GM18867 (cell line): ENCODE data around the gene SNX3.
"Not testable (repeated sequence)": the region's sequence is repeated elsewhere in the genome, so short reads cannot be mapped to it uniquely, and the experiment has no call there.

ENCODE experiments used
- ATAC-seq: cut with Tn5 transposase; IDR thresholded peaks from one replicate; pipeline ENCODE4 v1.9.1; 2021; ENCODE audit warnings: mild to moderate bottlenecking, moderate library complexity; ENCODE audit not compliant: unreplicated experiment

Gene SNX3

DNA sequence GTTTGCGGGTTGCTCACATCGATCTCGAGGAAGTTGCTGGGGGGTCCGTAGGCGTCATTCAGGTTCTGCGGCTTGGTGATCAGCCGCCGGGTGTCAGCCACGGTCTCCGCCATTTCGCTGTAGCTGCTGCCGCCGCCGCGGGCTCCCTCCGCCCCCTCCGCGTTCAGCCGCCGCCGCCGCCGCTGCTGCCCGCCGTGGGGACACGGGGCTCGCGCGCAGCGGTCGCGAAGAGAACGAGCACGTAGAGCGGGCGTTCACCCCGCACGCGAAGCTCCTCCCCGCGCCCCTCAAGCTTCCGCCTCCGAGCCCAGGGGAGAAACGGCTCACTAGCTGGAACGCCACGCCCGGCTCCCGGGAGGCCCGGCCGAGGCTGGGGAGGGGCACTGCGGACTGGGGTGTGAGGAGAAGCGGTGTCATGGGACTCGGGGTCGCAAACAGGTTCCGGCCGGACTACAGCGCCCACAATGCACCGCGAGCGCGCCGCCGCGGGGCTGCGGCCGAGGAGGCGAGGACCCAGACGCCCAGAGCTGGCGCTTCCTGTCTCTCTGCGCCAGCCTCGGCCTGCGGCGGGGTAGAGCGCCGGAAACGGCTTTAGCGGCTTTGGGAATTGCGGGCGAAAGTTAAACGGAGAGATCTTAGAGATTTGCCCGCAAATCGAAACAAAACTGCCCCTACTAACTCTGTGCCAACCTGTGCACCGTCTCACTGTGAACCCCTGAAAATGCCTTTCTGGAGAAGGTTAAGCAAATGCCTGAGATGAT, at the start of gene SNX3:
Gene SNX3 (minus strand): TSS at position 232 of the 761 bp plus-strand sequence. CDS start 119 bp downstream, at position 113.
- peak; percentile 88 for ATAC-seq

DNA sequence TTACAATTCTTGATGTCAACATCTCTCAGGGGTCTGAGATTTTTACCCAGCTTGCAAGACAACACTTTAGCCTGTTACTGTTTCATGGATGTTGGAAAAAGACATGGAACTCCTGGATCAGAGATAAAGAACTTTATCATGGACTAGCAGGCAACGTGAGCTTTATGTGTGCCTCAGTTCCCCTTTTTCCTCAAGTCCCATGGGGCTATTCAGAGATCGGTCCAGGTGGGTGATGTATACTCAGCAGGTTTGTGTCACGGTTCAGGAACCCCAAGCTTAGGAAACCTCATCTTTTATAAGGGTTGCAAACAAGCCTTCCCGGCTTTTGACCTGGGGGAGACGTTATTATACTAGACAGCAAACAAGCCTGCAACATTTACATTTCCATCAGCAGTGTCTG, 49.0 kb upstream of the SNX3 start:
- ATAC-seq = no peak

DNA sequence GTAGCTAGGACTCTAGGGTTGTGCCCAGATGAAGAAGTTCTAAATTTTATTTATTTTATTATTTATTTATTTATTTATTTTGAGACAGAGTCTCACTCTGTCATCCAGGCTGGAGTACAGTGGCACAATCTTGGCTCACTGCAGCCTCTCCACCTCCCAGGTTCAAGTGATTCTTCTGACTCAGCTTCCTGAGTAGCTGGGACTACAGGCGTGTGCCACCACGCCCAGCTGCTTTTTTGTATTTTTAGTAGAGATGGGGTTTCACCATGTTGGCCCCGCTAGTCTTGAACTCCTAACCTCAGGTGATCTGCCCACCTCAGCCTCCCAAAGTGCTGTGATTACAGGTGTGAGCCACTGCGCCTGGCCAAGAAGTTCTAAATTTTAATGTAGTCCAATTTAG, 47.8 kb upstream of the SNX3 start:
- not testable (repeated sequence) for ATAC-seq

DNA sequence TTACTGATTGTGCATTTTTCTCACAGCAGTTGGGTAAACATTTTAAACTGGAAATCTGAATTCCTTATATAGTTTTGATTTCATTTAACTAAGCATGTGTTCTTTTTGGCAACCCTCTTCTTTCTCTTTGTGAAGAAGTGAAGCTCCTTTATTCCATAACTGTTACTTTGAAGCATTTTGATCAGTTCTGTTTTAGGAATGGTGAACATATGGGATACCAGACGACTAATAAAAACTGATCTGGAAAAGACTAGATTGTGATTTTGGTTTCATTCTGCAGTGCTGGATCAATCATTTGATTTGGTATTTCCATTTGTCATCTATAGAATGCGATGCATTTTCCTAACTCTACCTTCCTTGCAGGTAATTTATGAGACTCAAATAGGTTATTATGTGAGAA, 43.8 kb upstream of the SNX3 start:
- no peak for ATAC-seq

DNA sequence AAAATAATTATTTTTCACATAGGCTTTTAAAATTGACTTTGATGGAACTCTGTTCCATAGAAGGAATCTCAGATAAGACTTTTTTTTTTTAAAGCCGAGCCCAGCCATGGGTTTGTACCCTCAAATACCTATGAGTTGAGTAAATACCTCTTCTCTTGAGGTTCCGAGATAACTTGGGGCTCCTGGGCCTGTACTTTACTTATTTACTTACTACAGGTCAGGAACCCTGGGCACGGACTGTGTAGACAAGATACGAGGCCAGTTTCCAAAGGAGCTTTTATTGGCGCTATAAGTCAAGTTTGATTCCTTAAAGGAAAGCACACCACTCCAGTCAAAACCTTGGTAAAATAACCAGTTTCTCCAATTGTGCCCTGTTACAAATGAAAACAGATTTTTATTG, 41.5 kb upstream of the SNX3 start:
- ATAC-seq = no peak

DNA sequence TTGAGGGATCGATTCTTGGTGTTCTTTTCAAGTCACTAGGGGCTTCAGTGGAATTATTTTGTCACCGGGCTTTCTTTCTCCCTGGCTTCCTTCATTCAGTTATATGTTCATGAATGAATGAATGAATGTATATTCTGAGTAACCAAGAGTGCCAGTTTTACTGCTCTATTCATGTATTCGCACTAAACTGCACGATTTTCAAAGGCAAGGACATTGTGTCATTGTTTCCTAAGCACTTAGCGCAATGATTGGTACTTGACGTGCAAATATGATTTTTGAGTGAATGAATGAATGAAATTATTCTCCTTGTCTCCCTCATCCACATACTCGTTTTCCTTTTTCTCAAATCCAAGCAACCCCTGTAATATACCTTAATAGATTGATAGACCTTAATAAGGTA, 34.8 kb upstream of the SNX3 start:
- ATAC-seq = no peak

DNA sequence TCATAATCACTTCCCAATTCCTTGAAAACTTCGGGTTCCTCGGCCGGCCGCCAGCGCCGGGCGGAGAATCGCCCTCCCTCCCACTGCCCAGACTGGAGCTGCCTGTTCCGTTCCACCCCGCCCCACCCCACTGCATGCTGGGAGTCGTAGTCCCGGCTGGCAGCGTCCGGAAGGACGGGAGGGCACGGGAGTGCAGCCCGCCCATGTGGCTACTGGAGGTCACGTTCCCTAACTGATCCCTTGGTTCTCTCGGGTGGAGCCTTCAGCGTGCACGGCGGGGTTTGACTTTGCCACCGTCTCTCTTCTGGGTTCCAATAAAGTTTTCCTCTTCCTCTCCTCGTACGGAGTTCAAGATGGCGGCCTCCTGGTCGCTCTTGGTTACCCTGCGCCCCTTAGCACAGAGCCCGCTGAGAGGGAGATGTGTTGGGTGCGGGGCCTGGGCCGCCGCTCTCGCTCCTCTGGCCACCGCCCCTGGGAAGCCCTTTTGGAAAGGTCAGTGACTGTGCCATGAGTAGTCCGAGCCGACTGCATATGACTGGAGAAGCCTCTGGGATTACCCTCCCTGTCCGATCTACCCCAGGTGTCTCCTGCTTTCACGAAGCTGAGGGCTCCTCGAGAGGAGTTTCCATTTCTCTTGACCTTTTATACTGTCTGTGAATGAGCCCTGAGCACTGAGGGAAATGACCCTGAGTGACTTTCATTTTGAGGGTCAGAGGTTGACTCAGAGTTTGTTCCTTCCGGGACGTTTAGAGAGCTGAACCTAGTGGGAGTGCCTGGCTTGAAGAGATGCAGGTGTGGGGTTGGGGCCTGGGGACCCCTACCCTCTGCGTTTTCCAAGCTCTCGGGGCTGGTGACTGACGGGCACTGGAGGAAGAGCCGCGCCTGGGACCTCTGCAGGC, 34.1 kb upstream of the SNX3 start, which contains the start of gene AFG1L:
Gene AFG1L (plus strand): TSS at position 328 of the 899 bp plus-strand sequence. CDS start 26 bp downstream, at position 354.
- ATAC-seq = peak; percentile 87

DNA sequence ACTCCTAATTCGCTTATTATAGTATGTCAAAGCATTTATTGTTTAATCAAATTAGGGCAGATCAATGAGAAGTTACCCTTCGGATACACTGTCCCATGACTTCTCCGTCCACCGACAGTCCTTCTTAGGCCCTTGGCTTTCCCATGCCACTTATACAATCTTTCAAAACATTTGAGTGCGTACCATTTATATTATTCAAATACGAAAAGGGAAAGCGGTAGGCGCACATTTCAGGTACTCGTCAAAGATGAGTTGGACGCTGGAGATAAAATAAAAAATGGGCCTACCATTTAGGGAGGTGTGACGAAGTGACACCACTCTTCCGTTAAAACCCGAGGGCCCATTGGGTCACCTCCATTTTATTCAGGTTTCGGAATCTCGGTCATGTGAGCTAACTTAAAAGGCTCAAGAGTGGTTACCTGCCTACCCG, 33.5 kb upstream of the SNX3 start:
- peak; percentile 33 for ATAC-seq

DNA sequence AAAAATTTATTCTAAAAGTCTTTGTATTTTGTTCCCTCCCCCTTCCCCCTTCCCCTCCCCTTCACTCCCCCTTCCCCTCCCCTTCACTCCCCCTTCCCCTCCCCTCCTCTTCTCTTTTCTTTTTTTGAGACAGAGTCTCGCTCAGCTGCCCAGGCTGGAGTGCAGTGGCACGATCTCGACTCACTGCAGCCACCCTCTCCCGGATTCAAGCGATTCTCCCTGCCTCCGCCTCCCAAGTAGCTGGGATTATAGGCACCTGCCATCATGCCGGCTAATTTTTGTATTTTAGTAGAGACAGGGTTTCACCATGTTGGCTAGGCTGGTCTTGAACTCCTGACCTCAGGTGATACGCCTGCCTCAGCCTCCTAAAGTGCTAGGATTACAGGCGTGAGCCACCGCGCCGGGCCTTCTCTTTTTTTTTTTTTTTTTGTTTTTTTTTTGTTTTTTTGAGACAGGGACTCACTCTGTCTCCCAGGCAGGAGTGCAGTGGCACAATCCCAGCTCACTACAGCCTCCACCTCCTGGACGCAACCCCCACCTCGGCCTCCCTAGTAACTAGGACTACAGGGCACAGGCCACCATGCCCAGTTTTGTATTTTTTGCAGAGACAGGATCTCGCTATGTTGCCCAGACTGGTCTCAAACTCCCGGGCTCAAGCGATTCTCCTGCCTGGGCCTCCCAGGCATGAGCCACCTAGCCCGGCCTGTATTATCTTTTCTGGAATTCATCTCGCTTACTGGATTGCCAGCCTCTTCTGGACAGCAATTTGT, 32.9 kb upstream of the SNX3 start:
- no peak for ATAC-seq

DNA sequence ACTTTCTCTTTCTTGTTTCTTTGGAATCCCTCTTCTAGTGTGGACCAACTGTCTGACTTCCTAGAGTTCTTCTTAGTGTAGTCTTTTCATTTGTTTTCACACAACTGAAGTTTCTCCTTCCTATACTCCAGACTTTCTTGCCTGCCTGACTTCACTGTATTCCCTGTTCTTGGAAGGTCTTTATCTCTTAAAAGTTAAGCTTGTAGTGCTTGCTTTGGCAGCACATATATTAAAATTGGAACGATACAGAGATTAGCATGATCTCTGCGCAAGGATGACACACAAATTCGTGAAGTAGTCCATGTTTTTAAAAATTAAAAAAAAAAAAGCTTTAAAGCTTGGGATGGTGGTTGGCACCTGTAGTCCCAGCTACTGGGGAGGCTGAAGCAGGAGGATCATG, 31.7 kb upstream of the SNX3 start:
- ATAC-seq = not testable (repeated sequence)

DNA sequence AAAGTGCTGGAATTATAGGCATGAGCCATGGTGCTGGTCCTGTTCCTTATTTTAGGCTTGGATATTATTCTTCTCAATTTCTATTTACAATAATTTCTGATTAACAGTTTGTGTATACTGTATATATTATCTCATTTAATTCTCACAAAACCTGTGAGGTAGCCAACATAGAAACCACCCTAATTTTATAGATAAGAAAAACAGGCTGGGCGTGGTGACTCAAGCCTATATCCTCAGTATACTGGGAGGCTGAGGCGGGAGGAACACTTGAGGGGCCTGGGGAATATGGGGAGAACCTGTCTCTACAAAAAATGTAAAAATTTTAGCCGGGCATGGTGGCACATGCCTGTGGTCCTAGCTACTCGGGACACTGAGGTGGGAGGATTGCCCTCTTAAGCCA, 30.3 kb upstream of the SNX3 start:
- ATAC-seq = no peak

DNA sequence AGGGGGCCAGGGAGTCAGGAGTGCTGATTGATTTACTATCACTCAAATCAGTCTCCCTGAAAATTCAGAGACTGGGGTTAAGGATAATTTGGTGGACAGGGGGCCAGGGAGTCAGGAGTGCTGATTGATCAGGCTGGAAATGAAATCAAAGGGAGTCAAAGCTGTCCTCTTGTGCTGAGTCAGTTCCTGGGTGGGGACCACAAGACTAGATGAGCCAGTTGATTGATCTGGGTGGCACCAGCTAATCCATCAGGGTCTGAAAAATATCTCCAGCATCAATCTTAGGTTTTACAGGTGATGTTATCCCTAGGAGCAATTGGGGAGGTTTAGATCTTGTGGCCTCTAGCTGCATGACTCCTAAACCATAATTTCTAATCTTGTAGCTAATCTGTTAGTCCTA, 27.9 kb upstream of the SNX3 start:
- ATAC-seq = no peak

DNA sequence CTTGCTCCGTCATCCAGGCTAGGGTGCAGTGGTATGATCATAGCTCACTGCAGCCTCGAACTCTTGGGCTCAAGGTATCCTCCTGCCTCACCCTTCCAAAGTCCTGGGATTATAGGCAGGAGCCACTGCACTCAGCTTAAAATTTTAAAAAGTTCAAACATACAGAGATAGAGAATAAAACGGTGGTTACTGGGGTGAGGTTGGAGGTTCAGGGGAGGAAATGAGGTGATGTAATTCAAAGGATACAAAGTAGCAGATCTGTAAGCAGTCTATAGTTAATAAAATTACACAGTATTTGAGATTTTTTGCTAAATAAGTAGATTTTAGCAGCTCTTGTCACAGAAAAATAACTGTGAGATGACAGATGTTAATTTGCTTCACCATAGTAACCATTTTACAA, 26.5 kb upstream of the SNX3 start:
- no peak for ATAC-seq

DNA sequence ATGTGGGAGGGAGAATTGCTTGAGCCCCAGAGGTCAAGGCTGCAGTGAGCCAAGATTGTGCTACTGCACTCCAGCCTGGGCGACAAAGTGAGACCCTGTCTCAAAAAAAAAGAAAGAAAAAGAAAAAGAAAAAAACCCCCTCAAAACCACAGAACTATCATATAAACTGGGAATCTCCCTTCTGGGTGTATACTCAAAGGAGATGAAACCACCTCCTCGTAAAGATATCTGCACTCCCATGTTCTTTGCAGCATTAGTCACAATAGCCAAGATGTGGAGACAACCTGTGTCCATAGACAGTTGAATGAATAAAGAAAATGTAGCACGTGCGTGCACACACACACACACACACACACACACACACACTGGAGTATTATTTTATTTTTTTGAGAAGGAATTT, 25.5 kb upstream of the SNX3 start:
- ATAC-seq = no peak

DNA sequence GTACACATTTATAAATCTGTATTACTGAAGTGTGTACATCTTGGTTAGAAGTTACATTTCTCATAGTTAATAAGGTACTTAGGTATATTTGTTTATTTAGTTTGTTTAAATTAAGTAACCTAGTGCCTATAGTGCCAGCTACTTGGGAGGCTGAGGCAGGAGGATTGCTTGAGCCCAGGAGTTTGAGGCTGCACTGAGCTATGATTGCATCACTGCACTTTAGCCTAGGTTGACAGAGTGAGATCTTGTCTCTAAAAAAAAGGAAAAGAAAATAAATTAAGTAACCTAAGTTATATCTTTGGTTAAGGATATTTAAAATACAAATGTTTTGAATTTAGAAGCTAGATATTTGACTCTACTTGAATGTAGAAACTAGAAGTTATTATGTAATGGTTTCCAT, 24.5 kb upstream of the SNX3 start:
- ATAC-seq = no peak

DNA sequence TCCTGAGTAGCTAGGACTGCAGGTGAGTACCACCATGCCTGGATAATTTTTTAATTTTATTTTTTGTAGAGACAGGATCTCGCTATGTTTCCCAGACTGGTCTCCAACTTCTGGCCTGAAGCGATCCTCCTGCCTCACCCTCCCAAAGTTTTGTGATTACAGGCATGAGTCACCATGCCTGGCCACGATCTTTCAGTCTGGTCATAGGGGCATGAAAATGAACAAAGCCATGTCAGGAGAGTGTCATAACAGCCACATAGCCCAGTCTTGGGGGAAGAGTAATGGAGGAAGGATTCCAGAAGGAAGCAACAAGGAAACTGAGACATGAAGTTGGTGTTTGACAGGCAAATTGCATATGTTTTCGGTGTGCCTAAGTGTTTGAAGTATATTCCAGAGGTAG, 17.0 kb upstream of the SNX3 start:
- no peak for ATAC-seq

DNA sequence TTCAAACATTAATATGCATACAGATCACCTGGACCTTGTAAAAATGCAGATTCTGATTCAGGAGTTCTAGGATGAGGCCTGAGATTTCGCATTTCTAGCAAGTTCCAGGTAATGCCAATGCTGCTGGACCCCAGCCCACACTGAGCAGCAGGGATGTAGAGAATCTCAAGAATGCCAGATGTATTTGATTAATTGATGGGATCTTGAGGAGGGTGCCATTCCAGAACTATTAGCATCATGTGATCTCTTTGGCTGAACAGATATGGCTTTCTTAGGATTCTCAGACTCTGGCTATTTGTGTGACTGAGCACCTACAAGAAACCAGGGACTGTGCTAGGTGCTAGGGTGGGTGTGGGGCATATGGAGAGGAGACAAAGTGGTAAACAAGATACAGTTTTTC, 16.5 kb upstream of the SNX3 start:
- ATAC-seq = no peak

DNA sequence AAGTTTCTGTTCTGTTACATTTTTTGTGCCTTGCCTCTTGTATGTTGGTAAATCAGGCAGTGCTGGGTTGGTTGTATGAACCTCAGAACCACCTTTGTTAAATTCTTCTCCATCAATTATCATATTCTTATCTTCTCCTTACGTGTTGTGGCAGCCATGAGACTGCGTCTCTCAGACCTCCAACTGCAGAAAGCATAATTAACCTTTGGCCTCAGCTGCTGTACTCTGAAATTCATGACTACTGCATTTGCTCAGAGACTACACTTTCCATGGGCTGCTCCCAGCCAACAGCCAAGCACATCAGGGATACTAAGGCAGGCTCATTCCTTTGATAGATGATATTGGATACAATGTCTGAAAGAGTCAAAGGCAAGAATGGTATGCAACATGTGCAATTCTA, 15.1 kb upstream of the SNX3 start:
- no peak for ATAC-seq

DNA sequence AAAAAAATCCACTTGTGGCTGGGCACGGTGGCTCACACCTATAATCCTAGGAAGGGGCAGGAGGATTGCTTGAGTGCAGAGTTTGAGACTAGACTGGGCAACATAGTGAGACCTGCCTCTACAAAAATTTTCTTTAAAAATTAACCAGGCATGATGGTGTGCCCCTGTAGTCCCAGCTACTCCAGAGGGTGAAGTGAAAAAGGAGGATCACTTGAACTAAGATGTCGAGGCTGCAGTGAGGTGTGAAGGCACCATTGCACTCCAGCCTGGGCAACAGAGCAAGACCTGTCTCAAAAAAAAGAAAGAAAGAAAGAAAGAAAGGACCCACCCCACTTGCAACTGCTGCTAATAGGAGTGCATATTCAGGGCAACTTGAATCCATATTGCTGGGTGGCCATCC, 13.7 kb upstream of the SNX3 start:
- ATAC-seq = no peak

DNA sequence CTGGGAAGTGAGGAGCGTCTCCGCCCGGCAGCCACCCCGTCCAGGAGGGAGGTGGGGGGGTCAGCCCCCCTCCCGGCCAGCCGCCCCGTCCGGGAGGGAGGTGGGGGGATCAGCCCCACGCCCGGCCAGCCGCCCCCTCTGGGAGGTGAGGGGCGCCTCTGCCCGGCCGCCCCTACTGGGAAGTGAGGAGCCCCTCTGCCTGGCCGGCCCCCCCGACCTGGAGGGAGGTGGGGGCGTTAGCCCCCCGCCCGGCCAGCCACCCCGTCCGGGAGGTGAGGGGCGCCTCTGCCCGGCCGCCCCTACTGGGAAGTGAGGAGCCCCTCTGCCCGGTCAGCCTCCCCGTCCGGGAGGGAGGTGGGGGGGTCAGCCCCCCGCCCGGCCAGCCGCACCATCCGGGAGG, 9.1 kb upstream of the SNX3 start:
- ATAC-seq = not testable (repeated sequence)

DNA sequence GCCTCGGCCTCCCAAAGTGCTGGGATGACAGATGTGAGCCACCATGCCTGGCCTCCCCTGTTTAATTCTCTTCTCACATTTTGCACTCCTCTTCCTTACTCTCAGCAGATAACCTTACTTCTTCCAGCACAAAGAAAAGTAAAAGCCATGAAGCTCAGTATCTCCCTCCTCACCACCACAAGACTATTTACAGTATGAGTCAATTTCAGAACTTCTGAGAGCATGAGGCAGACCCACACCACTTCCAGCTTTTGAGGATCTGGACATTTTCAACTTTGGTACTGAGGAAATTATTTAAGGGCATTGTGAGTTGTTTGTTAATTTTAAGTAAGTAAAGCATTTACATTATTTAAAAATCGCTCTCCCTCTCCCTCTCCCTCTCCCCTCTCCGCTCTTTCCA, 8.0 kb upstream of the SNX3 start:
- no peak for ATAC-seq
